ENCODE data around the gene MLC1.

Gene MLC1

DNA sequence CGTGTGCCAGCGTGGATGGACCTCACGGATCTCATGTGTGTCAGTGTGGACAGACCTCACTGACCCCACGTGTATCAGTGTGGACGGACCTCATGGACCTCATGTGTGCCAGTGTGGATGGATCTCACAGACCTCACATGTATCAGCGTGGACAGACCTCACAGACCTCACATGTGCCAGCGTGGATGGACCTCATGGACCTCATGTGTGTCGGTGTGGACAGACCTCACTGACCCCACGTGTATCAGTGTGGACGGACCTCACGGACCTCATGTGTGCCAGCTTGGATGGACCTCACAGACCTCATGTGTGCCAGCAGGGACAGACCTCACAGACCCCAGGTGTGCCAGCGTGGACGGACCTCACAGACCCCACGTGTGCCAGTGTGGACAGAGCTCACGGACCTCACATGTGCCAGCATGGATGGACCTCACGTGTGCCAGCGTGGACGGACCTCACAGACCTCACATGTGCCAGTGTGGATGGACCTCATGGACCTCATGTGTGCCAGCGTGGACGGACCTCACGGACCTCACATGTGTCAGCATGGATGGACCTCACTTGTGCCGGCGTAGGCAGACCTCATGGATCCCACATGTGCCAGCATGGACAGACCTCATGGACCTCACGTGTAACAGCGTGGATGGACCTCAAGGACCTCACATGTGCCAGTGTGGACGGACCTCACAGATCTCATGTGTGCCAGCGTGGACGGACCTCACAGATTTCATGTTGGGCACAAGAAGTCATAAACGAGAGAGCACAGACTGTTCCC lies 45.4 kb downstream of the MLC1 start:
- H3K4me1 ChIP-seq (ENCODE audit: control insufficient read depth in 1 of 2, insufficient read depth in 2 of 2, low read length in 2 of 2): no peaks in the 10 kb centered on the region
- H3K27me3 ChIP-seq (ENCODE audit: low read depth, low read length): no peaks in the 10 kb centered on the region
- no peaks in the 10 kb centered on the region for H3K36me3 ChIP-seq (ENCODE audit: control insufficient read depth in 1 of 2, insufficient read depth in 2 of 2, low read length in 2 of 2)
- H3K4me3 ChIP-seq (ENCODE audit: low read depth in 1 of 2, low read length in 2 of 2): no peak overlapping the region
- no peak overlapping the region for H3K27ac ChIP-seq (ENCODE audit: low read length)
- peaks cover 4 to 5% of the 10 kb centered on the region in 2 donors for H3K9me3 ChIP-seq (ENCODE audit: control insufficient read depth in 1 of 2, low read length in 2 of 2)

DNA sequence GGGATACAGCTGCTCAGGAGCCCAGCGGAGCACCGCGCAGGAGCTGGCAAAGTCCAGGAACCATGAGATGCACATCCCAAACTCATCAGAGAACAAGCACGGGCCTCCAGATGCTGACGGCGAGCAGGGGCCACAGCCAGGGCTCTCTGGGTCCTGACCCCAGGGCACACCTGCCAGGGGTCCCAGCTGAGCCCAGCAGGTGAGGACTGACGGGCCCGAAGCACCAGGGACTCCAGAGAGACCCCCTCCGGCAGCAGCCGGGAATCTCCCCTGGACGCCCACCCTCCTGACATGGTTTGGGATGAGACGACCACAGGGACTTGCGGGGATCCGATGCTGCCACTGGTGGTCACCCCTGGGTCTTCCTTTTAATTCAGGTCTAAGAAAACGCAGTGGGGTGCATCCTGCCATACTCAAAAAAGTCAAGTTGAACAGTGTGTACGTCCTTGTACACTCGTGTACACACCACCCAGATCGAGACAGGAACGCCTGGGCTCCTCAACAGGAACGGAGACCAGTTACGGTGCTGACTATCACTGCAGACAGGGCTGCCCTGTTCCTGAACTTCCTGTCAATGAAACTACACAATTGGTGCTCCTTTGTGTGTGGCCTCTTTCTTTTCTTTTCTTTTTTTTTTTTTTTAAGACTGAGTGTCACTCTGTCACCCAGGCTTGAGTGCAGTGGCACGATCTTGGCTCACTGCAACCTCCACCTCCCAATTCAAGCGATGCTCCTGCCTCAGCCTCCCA lies 49.1 kb downstream of the MLC1 start:
- no peaks in the 10 kb centered on the region for H3K4me1 ChIP-seq (ENCODE audit: control insufficient read depth in 1 of 2, insufficient read depth in 2 of 2, low read length in 2 of 2)
- H3K27ac ChIP-seq (ENCODE audit: low read length): no peak overlapping the region
- peaks cover 4 to 5% of the 10 kb centered on the region in 2 donors for H3K9me3 ChIP-seq (ENCODE audit: control insufficient read depth in 1 of 2, low read length in 2 of 2)
- H3K36me3 ChIP-seq (ENCODE audit: control insufficient read depth in 1 of 2, insufficient read depth in 2 of 2, low read length in 2 of 2): no peaks in the 10 kb centered on the region
- no peak overlapping the region for H3K4me3 ChIP-seq (ENCODE audit: low read depth in 1 of 2, low read length in 2 of 2)
- H3K27me3 ChIP-seq (ENCODE audit: low read depth, low read length): no peaks in the 10 kb centered on the region

DNA sequence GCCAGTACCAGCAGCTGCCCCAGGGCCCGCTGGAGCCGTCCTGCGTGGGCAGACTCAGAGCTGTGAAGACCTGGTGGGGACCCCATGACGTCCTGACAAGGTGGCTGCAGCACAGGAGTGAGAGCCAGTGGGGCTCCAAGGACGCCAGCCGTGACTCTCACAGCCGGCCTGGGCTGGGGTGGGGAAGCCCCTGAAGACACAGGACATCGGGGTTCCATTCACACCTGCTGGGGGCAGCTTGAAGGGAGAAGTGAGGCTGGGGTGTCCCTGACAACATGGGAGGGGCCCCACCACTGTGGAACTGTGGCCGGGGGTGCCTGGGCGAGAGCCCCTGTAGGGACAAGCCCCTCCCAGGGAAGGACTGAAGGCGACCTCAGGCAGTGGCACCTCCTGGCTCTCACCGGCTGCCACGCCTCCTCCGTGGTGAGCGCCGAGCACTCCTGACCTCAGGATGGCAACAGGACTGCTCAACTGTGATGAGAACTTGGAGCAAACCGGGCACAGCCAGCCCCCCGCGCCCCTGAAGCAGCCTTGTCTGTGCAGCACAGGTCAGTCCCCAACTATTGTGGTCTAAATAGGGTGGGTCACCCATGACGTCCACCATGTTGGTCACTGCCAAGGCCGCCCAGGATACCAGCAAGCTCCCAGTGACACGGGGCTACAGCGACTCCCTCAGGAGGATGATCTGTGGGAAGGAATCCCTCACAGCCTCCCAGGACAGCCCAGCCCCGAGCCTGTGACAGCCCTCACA lies 49.9 kb downstream of the MLC1 start:
- Histone ChIP-seq H3K36me3 (ENCODE audit: control insufficient read depth in 1 of 2, insufficient read depth in 2 of 2, low read length in 2 of 2) (no peaks in the 10 kb centered on the region), H3K27me3 (ENCODE audit: low read depth, low read length) (no peaks in the 10 kb centered on the region)

DNA sequence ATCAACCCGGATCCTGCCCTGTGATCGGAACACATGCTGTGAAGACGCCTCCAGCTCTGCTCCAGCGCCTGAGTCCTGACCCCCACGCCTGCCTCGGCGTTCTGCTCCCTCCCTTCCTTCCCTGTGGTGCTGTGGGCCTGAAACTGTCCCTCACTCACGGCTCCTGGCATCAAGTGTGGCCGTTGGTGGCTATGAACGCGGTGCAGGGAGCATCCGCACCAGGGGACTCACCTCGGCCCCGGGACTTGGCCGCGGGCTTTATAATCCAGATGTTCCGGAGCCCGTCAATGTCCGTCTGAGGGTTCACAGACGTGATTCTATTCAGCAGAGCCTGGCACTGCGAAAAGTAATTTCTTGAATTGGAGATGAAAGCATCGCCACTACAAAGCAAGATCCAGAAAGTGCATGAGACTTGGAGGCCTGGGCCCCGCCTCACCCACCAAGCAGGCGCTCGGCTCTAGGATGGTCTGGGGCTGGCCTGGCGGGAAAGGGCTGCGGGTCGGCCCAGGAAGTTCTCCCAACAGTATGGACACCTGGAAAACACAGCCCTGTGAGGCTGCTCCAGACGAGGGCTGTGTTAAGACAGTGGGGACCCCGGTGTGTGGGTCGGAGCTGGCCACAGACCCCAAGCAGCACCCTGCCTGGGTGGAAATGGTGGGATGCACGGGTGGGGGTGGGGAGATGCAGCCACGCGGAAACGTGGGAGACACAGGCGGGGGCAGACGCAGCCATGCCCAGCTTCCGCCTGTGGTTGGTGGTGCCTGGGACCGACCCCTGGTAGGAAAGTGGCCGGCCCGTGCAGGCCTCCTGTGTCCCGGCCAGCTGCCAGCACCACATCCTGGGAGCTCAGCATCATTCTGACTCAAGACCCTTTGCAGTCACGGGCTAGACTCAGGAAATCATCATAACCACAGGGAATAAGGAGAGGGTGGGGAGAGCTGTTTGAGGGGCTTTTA lies 50.8 kb downstream of the MLC1 start:
- Histone ChIP-seq H3K4me3 (ENCODE audit: low read depth in 1 of 2, low read length in 2 of 2) (no peak overlapping the region), H3K27me3 (ENCODE audit: low read depth, low read length) (no peaks in the 10 kb centered on the region), H3K27ac (ENCODE audit: low read length) (no peak overlapping the region), H3K9me3 (ENCODE audit: control insufficient read depth in 1 of 2, low read length in 2 of 2) (peaks cover 2 to 5% of the 10 kb centered on the region in 2 donors), H3K4me1 (ENCODE audit: control insufficient read depth in 1 of 2, insufficient read depth in 2 of 2, low read length in 2 of 2) (peaks cover 0 to 9% of the 10 kb centered on the region in 2 donors), H3K36me3 (ENCODE audit: control insufficient read depth in 1 of 2, insufficient read depth in 2 of 2, low read length in 2 of 2) (no peaks in the 10 kb centered on the region)

More for the DNA sequence above, 49.9 kb downstream of the MLC1 start:
- peaks cover 4 to 5% of the 10 kb centered on the region in 2 donors for H3K9me3 ChIP-seq (ENCODE audit: control insufficient read depth in 1 of 2, low read length in 2 of 2)
- no peak overlapping the region for H3K27ac ChIP-seq (ENCODE audit: low read length)
- no peak overlapping the region for H3K4me3 ChIP-seq (ENCODE audit: low read depth in 1 of 2, low read length in 2 of 2)
- peaks cover 0 to 2% of the 10 kb centered on the region in 2 donors for H3K4me1 ChIP-seq (ENCODE audit: control insufficient read depth in 1 of 2, insufficient read depth in 2 of 2, low read length in 2 of 2)

DNA sequence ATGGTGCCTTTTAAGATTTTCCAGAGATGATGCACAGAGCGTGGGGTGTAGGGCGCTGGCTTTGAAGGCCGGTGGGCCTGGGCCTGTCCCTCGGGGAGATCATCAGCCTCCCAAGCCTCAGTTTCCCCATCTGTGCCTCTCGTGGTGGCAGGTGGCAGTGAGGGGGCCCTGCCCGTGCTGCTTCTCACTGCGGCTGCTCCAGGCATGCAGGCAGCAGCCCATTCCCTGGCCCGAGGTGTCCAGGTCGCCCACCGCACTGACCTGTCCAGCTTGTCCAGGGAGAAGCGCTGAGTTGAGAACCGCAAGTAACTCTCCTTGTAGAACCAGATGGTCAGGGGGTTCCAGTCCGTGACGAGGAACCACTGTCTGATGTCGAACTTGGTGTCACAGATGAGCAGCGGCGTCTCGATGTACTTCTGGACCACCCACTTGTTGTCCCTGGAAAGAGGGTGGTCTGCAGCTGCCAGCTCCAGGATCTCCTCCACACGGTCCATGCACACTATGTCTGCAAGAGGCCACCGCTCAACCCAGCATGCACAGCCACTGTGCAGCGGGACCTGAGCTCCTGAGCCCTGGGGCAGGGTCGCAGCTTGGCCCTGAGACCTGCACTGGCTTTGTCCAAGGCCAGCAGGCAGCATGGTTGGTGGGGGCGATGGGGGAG lies 52.2 kb downstream of the MLC1 start:
- no peak overlapping the region for H3K27ac ChIP-seq (ENCODE audit: low read length)
- H3K4me3 ChIP-seq (ENCODE audit: low read depth in 1 of 2, low read length in 2 of 2): no peak overlapping the region
- peaks cover 0 to 9% of the 10 kb centered on the region in 2 donors for H3K4me1 ChIP-seq (ENCODE audit: control insufficient read depth in 1 of 2, insufficient read depth in 2 of 2, low read length in 2 of 2)
- H3K9me3 ChIP-seq (ENCODE audit: control insufficient read depth in 1 of 2, low read length in 2 of 2): no peaks in the 10 kb centered on the region
- no peaks in the 10 kb centered on the region for H3K27me3 ChIP-seq (ENCODE audit: low read depth, low read length)
- no peaks in the 10 kb centered on the region for H3K36me3 ChIP-seq (ENCODE audit: control insufficient read depth in 1 of 2, insufficient read depth in 2 of 2, low read length in 2 of 2)

DNA sequence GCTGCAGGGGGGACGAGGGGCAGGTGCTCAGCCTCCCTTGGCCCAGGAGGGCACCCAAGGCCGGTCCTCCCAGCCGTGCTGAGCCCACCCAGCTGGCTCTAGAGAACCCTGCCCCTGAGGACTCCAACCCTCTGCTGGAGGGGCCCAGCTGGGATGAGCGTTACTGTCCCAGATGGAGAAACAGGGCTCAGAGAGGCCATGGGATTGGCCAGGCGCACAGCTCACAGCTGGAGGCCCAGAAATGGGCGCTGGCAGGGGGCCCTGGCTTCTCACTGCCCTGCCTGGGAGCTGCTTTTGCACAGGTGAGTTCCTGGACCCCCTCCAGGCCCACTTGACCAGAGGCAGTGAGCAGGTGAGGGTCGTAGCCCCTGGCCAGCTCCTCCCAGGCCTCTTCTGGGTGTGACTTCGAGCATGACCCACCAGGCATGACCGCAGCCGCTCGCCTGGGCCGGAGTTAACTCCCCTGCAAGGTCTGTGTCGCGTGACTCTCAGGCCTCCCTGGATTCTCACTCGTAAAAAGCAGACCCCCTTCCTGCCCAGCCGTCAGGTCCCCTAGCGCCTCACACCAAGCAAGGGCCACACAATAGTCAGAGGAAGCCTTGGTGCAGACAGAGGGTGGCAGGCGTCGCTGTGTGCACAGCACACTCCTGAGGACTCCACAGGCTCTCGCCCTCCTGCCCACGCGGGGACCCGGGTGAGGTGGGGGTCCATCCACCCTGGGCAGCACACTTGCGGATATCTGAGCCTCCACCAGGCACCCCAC lies 52.9 kb downstream of the MLC1 start:
- no peaks in the 10 kb centered on the region for H3K27me3 ChIP-seq (ENCODE audit: low read depth, low read length)

DNA sequence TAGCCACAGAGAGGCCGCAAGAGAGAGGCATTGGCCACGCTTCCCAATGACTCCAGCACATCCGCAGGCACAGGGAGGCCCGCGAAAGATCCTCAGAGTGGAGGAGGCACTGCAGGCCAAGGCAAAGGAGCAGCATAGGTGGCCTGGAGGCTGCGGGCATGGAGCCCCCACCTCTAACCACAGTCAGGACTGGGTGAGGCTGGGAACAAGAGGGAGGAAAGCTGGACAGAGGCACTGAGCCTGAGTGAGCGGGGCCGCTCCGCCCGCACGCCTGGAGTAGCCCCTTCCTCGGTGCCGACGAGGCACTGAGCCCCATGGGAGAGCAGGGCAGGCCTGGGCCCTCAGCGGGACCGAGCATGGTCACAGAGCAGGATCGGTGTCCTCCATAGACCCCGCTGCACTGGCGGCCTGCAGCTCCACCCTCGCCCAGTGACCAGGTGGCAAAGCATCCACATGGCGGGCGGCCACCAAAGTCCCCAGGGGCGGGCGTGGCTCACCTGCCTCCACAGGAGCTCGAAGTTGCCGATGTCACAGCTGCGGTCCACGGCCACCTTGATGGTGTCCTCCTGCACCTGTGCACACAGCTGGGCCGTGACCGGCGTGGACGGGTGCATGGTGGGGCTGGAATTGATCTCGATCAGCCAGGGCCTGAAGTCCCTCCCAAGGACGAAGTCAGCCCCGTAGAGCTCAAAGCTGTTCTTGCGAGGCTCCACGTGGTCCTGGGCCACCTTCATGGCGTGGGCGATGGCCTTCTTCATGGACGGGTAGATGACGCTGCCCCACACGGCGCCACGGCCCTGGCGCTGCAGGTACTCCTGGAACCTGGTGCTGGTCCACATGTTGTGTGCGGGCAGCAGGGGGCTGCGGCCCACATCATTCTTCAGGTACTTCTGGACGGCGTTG lies 53.8 kb downstream of the MLC1 start:
- no peaks in the 10 kb centered on the region for H3K27me3 ChIP-seq (ENCODE audit: low read depth, low read length)

More for the DNA sequence above, 52.9 kb downstream of the MLC1 start:
- H3K36me3 ChIP-seq (ENCODE audit: control insufficient read depth in 1 of 2, insufficient read depth in 2 of 2, low read length in 2 of 2): no peaks in the 10 kb centered on the region
- peaks cover 0 to 9% of the 10 kb centered on the region in 2 donors for H3K4me1 ChIP-seq (ENCODE audit: control insufficient read depth in 1 of 2, insufficient read depth in 2 of 2, low read length in 2 of 2)
- H3K9me3 ChIP-seq (ENCODE audit: control insufficient read depth in 1 of 2, low read length in 2 of 2): no peaks in the 10 kb centered on the region
- H3K4me3 ChIP-seq (ENCODE audit: low read depth in 1 of 2, low read length in 2 of 2): no peak overlapping the region
- H3K27ac ChIP-seq (ENCODE audit: low read length): no peak overlapping the region

DNA sequence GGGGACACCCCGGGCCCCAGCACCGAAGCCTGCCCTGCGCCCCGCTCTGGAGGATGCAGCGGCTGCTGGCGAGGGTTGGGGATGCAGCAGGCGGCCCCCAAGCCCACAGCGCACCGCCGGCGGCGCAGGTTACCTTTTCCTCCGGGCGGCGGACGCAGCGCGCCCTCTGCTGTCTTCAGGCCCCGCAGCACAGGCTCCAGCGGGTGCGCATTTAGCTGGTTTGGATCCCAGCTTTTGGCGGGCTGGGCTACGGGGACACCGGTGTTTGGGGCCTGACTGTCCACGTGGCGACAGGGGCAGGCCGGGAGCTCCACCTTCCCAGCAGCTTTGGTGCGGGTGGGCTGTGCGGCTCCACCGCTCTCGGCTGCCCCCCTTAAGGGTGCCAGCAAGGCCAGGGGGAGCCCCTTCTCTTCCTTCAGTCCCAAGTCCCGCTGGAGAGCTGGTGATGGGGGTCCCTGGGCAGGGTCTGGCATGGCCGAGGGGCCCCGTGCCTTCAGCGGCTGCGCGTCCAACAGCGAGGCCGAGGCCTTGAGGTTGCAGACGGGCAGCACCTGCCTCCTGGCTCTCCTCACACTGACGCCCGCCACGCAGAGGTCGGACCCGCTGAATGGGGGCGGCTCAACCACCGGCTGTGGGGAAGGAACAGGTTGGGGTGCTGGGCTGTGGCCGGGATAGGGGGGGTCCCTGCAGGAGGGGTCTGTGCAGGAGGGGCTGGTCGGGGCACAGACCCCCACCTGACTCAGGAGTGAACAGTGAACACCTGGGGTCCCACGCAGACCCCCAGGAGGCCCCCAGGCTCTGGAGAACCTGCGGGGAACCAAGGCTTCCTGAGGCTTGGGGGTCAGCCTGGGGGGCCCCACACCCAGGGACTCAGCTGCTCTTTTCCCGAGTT lies 54.7 kb downstream of the MLC1 start:
- Histone ChIP-seq H3K27ac (ENCODE audit: low read length) (no peak overlapping the region), H3K27me3 (ENCODE audit: low read depth, low read length) (no peaks in the 10 kb centered on the region), H3K4me1 (ENCODE audit: control insufficient read depth in 1 of 2, insufficient read depth in 2 of 2, low read length in 2 of 2) (peaks cover 0 to 9% of the 10 kb centered on the region in 2 donors), H3K36me3 (ENCODE audit: control insufficient read depth in 1 of 2, insufficient read depth in 2 of 2, low read length in 2 of 2) (no peaks in the 10 kb centered on the region), H3K4me3 (ENCODE audit: low read depth in 1 of 2, low read length in 2 of 2) (no peak overlapping the region), H3K9me3 (ENCODE audit: control insufficient read depth in 1 of 2, low read length in 2 of 2) (no peaks in the 10 kb centered on the region)

More for the DNA sequence above, 53.8 kb downstream of the MLC1 start:
- Histone ChIP-seq H3K4me3 (ENCODE audit: low read depth in 1 of 2, low read length in 2 of 2) (no peak overlapping the region), H3K4me1 (ENCODE audit: control insufficient read depth in 1 of 2, insufficient read depth in 2 of 2, low read length in 2 of 2) (peaks cover 0 to 9% of the 10 kb centered on the region in 2 donors), H3K27ac (ENCODE audit: low read length) (no peak overlapping the region), H3K36me3 (ENCODE audit: control insufficient read depth in 1 of 2, insufficient read depth in 2 of 2, low read length in 2 of 2) (no peaks in the 10 kb centered on the region), H3K9me3 (ENCODE audit: control insufficient read depth in 1 of 2, low read length in 2 of 2) (no peaks in the 10 kb centered on the region)

All from muscle layer of duodenum (tissue), 2 donors.